ENCODE measurements around the gene FNIP2. TPM values are rescaled to one million over a fixed set of nuclear protein-coding genes. Genes with fewer than 3 reads are reported as not detected.

FNIP2 gene
- polyA plus RNA-seq, 1 donor from 2014 or later: 51.7 TPM

GRCh38 chr4:158812133-158812532 lies 43.3 kb downstream of the FNIP2 start:
- H4K20me1 ChIP-seq (ENCODE audit: insufficient read depth): no peaks in the 10 kb centered on the region
- H3K9ac ChIP-seq (ENCODE audit: low read length): no peak overlapping the region
- H3K27ac ChIP-seq (ENCODE audit: low read length): no peak overlapping the region
- peaks cover 25% of the 10 kb centered on the region for H3K79me2 ChIP-seq (replicated peaks; ENCODE audit: insufficient read depth, low read length)
- H3F3A ChIP-seq (ENCODE audit: insufficient read depth, low read length, poor library complexity, severe bottlenecking): no peaks in the 10 kb centered on the region
- no peaks in the 10 kb centered on the region for H3K9me2 ChIP-seq (ENCODE audit: insufficient read depth, low read length)
- H3K4me3 ChIP-seq (ENCODE audit: low read length): no peak overlapping the region
- no peak overlapping the region for H3K4me2 ChIP-seq (ENCODE audit: low read length)
- H2AFZ ChIP-seq (ENCODE audit: low read depth, low read length): no peak overlapping the region
- no peak for TF ChIP-seq EP300 (conservative IDR thresholded peaks at IDR 0.05; ENCODE audit: poor library complexity, severe bottlenecking)
- no peak for TF ChIP-seq RAD21 (conservative IDR thresholded peaks at IDR 0.05)
- TF ChIP-seq EZH2 (IDR thresholded peaks at IDR 0.05; ENCODE audit: borderline replicate concordance, insufficient read depth, low read length, poor library complexity, severe bottlenecking): no peak
- TF ChIP-seq REST (IDR thresholded peaks at IDR 0.05; ENCODE audit: borderline replicate concordance): no peak
- no peak for TF ChIP-seq SMC3 (conservative IDR thresholded peaks at IDR 0.05; ENCODE audit: poor library complexity)
- no peak for TF ChIP-seq TAF1 (IDR thresholded peaks at IDR 0.05; ENCODE audit: low read depth)
- no peak for TF ChIP-seq CTCF (IDR thresholded peaks at IDR 0.05; ENCODE audit: poor library complexity, severe bottlenecking)
- TF ChIP-seq MXI1 (conservative IDR thresholded peaks at IDR 0.05; ENCODE audit: poor library complexity, severe bottlenecking): no peak
- TF ChIP-seq POLR2AphosphoS5 (IDR thresholded peaks at IDR 0.05): no peak
- no peaks in the 10 kb centered on the region for H3K27me3 ChIP-seq (ENCODE audit: insufficient read depth, low read depth, low read length)
- no peaks in the 10 kb centered on the region for H3K36me3 ChIP-seq (ENCODE audit: insufficient read depth, low read length)
- no peaks in the 10 kb centered on the region for H3K9me3 ChIP-seq (ENCODE audit: low read length)

- H4K20me1 ChIP-seq (ENCODE audit: insufficient read depth): no peaks in the 10 kb centered on the region
Measured at GRCh38 chr4:158812543-158812942, 43.7 kb downstream of the FNIP2 start.

GRCh38 chr4:158813113-158813512 lies 44.3 kb downstream of the FNIP2 start:
- H3K9me3 ChIP-seq (ENCODE audit: low read length): no peaks in the 10 kb centered on the region
- TF ChIP-seq CTCF (IDR thresholded peaks at IDR 0.05; ENCODE audit: poor library complexity, severe bottlenecking) (no peak), RAD21 (conservative IDR thresholded peaks at IDR 0.05) (no peak), REST (IDR thresholded peaks at IDR 0.05; ENCODE audit: borderline replicate concordance) (no peak), EP300 (conservative IDR thresholded peaks at IDR 0.05; ENCODE audit: poor library complexity, severe bottlenecking) (no peak), SMC3 (conservative IDR thresholded peaks at IDR 0.05; ENCODE audit: poor library complexity) (no peak), TAF1 (IDR thresholded peaks at IDR 0.05; ENCODE audit: low read depth) (no peak), POLR2AphosphoS5 (IDR thresholded peaks at IDR 0.05) (no peak)
- no peak overlapping the region for H2AFZ ChIP-seq (ENCODE audit: low read depth, low read length)
- H4K20me1 ChIP-seq (ENCODE audit: insufficient read depth): no peaks in the 10 kb centered on the region
- H3K36me3 ChIP-seq (ENCODE audit: insufficient read depth, low read length): no peaks in the 10 kb centered on the region
- H3K27ac ChIP-seq (ENCODE audit: low read length): no peak overlapping the region
- H3K9me2 ChIP-seq (ENCODE audit: insufficient read depth, low read length): no peaks in the 10 kb centered on the region
- no peak overlapping the region for H3K4me2 ChIP-seq (ENCODE audit: low read length)
- peaks cover 15% of the 10 kb centered on the region for H3K79me2 ChIP-seq (replicated peaks; ENCODE audit: insufficient read depth, low read length)
- H3K9ac ChIP-seq (ENCODE audit: low read length): no peak overlapping the region
- no peaks in the 10 kb centered on the region for H3K27me3 ChIP-seq (ENCODE audit: insufficient read depth, low read depth, low read length)
- no peaks in the 10 kb centered on the region for H3F3A ChIP-seq (ENCODE audit: insufficient read depth, low read length, poor library complexity, severe bottlenecking)
- no peak overlapping the region for H3K4me3 ChIP-seq (ENCODE audit: low read length)

More at GRCh38 chr4:158812543-158812942, 43.7 kb downstream of the FNIP2 start:
- H3K36me3 ChIP-seq (ENCODE audit: insufficient read depth, low read length): no peaks in the 10 kb centered on the region
- no peaks in the 10 kb centered on the region for H3K9me3 ChIP-seq (ENCODE audit: low read length)
- TF ChIP-seq POLR2AphosphoS5 (IDR thresholded peaks at IDR 0.05) (no peak), MXI1 (conservative IDR thresholded peaks at IDR 0.05; ENCODE audit: poor library complexity, severe bottlenecking) (no peak)
- H3F3A ChIP-seq (ENCODE audit: insufficient read depth, low read length, poor library complexity, severe bottlenecking): no peaks in the 10 kb centered on the region
- no peaks in the 10 kb centered on the region for H3K27me3 ChIP-seq (ENCODE audit: insufficient read depth, low read depth, low read length)
- H3K27ac ChIP-seq (ENCODE audit: low read length): no peak overlapping the region
- no peak overlapping the region for H2AFZ ChIP-seq (ENCODE audit: low read depth, low read length)
- no peak overlapping the region for H3K4me3 ChIP-seq (ENCODE audit: low read length)
- peaks cover 21% of the 10 kb centered on the region for H3K79me2 ChIP-seq (replicated peaks; ENCODE audit: insufficient read depth, low read length)
- no peak overlapping the region for H3K9ac ChIP-seq (ENCODE audit: low read length)
- no peaks in the 10 kb centered on the region for H3K9me2 ChIP-seq (ENCODE audit: insufficient read depth, low read length)
- no peak overlapping the region for H3K4me2 ChIP-seq (ENCODE audit: low read length)

Measured in neural cell (in vitro differentiated cells).